IMR-90 (cell line): ENCODE results near the gene PDE11A. TPM values are rescaled to one million over a fixed set of nuclear protein-coding genes. Genes with fewer than 3 reads are reported as not detected.
A peak's percentile ranks its signal among the peaks of the same experiment; 100 is the strongest.

Experiments
- ATAC-seq: fragments of 200-7000 bp; cut with Tn5 transposase; 2 replicates; pipeline ENCODE4 v1.9.1; 2020; ENCODE audit warnings: low read depth, mild to moderate bottlenecking, moderate library complexity
- BruUV-seq: library from RNA; stranded (reverse); fragments of 400-500 nt; replicated peaks from 2 replicates; lab custom pipeline; 2021; lab: Mats Ljungman, UMichigan
- CTCF ChIA-PET: fragments of 300-600 bp; formaldehyde crosslinking; extraction: SDS; loops from one replicate; lab custom pipeline; 2021; ENCODE audit warnings: antibody characterized with exemption; lab: Yijun Ruan, JAX
- POLR2A ChIA-PET: fragments of 300-600 bp; sonication (Branson Sonifier 250); formaldehyde crosslinking; loops from one replicate; lab custom pipeline; 2022; ENCODE audit warnings: antibody characterized with exemption; ENCODE audit not compliant: unreplicated experiment; lab: Charles Lee
- DNase-seq: peaks from one replicate; pipeline ENCODE4 v3.0.0; 2013
- H2AFZ ChIP-seq: replicated peaks from 2 replicates; pipeline ENCODE3; 2013; ENCODE audit warnings: low read length, mild to moderate bottlenecking; ENCODE audit not compliant: poor library complexity
- H2AK5ac ChIP-seq: 2 replicates; pipeline ENCODE4 v1.6.1; 2013; ENCODE audit warnings: low read depth, low read length, inconsistent platforms
- H2AK9ac ChIP-seq: replicated peaks from 2 replicates; pipeline ENCODE3; 2013; ENCODE audit warnings: mild to moderate bottlenecking, low read depth, low read length, moderate library complexity; ENCODE audit not compliant: poor library complexity
- H2BK120ac ChIP-seq: 2 replicates; pipeline ENCODE4 v1.6.1; 2013; ENCODE audit warnings: low read depth, low read length, inconsistent platforms
- H2BK15ac ChIP-seq: 3 replicates; pipeline ENCODE4 v1.6.1; 2013; ENCODE audit warnings: low read depth, low read length, inconsistent platforms
- H2BK20ac ChIP-seq: 2 replicates; pipeline ENCODE4 v1.6.1; 2013; ENCODE audit warnings: low read depth, mild to moderate bottlenecking, inconsistent platforms, low read length, moderate library complexity
- H2BK5ac ChIP-seq: 2 replicates; pipeline ENCODE4 v1.6.1; 2013; ENCODE audit warnings: mild to moderate bottlenecking, low read depth, low read length, inconsistent platforms; ENCODE audit not compliant: poor library complexity, severe bottlenecking
- H3K14ac ChIP-seq: replicated peaks from 2 replicates; pipeline ENCODE4 v1.6.1; 2013; ENCODE audit warnings: low read depth, low read length, inconsistent platforms
- H3K18ac ChIP-seq: 2 replicates; pipeline ENCODE4 v1.6.1; 2013; ENCODE audit warnings: low read depth, low read length, control low read depth
- H3K23ac ChIP-seq: 2 replicates; pipeline ENCODE4 v1.6.1; 2013; ENCODE audit warnings: low read depth, low read length, inconsistent platforms
- H3K27ac ChIP-seq: 2 replicates; pipeline ENCODE4 v1.5.1; 2013; ENCODE audit warnings: mild to moderate bottlenecking, control low read depth, low read length; ENCODE audit not compliant: insufficient read depth
- H3K27me3 ChIP-seq: 2 replicates; pipeline ENCODE4 v1.6.1; 2013; ENCODE audit warnings: low read length; ENCODE audit not compliant: control insufficient read depth, insufficient read depth
- H3K36me3 ChIP-seq: 2 replicates; pipeline ENCODE4 v1.6.1; 2013; ENCODE audit warnings: low read length, mixed read lengths; ENCODE audit not compliant: control insufficient read depth, insufficient read depth
- H3K4ac ChIP-seq: 2 replicates; pipeline ENCODE4 v1.6.1; 2013; ENCODE audit warnings: low read depth, low read length, inconsistent platforms
- H3K4me1 ChIP-seq: 2 replicates; pipeline ENCODE4 v1.6.1; 2013; ENCODE audit warnings: low read length, mixed read lengths; ENCODE audit not compliant: control insufficient read depth, insufficient read depth
- H3K4me2 ChIP-seq: 2 replicates; pipeline ENCODE4 v1.6.1; 2013; ENCODE audit warnings: low read depth, mild to moderate bottlenecking, control low read depth, low read length, moderate library complexity
- H3K4me3 ChIP-seq: 2 replicates; pipeline ENCODE4 v1.5.1; 2013; ENCODE audit warnings: low read depth, mild to moderate bottlenecking, control low read depth, low read length, moderate library complexity; ENCODE audit not compliant: insufficient read depth
- H3K56ac ChIP-seq: 2 replicates; pipeline ENCODE4 v1.6.1; 2013; ENCODE audit warnings: low read length, inconsistent platforms; ENCODE audit not compliant: insufficient read depth; ENCODE audit errors: extremely low read depth
- H3K79me1 ChIP-seq, 2 experiments: 2 replicates each; pipeline ENCODE4 v1.6.1; 2013; ENCODE audit warnings: low read length in 2 of 2, inconsistent platforms in 1 of 2, low read depth in 1 of 2
- H3K9ac ChIP-seq: 2 replicates; pipeline ENCODE4 v1.6.1; 2013; ENCODE audit warnings: low read depth, low read length, control low read depth
- H3K9me1 ChIP-seq: 2 replicates; pipeline ENCODE4 v1.6.1; 2013; ENCODE audit warnings: low read length, inconsistent platforms; ENCODE audit not compliant: insufficient read depth
- H3K9me3 ChIP-seq: 2 replicates; pipeline ENCODE4 v1.6.1; 2013; ENCODE audit warnings: low read length; ENCODE audit not compliant: control insufficient read depth, insufficient read depth
- H4K20me1 ChIP-seq: 2 replicates; pipeline ENCODE4 v1.6.1; 2013; ENCODE audit warnings: low read length, inconsistent platforms; ENCODE audit not compliant: insufficient read depth
- H4K5ac ChIP-seq: 2 replicates; pipeline ENCODE4 v1.6.1; 2013; ENCODE audit warnings: mild to moderate bottlenecking, low read depth, low read length, control low read depth
- H4K8ac ChIP-seq, 2 experiments: 2 replicates each; pipeline ENCODE4 v1.6.1; 2013; ENCODE audit warnings: low read depth in 2 of 2, low read length in 2 of 2, control low read depth in 1 of 2, inconsistent platforms in 1 of 2
- H4K91ac ChIP-seq: 2 replicates; pipeline ENCODE4 v1.6.1; 2013; ENCODE audit warnings: low read depth, low read length, inconsistent platforms; ENCODE audit not compliant: insufficient read depth
- BHLHE40 ChIP-seq: fragments of 150-350 bp; IDR thresholded peaks from 2 replicates; pipeline ENCODE4 v1.6.1; 2016; ENCODE audit warnings: mild to moderate bottlenecking, low read depth, low read length
- CEBPB ChIP-seq: IDR thresholded peaks from 2 replicates; pipeline ENCODE4 v1.6.1; 2012; ENCODE audit warnings: low read depth, low read length, improper control_type of control experiment
- CTCF ChIP-seq: conservative IDR thresholded peaks from 2 replicates; pipeline ENCODE4 v1.5.1; 2012; ENCODE audit warnings: mild to moderate bottlenecking, low read depth, low read length, improper control_type of control experiment
- ELK1 ChIP-seq: fragments of 150-350 bp; IDR thresholded peaks from 2 replicates; pipeline ENCODE4 v1.6.1; 2016; ENCODE audit warnings: low read depth, mild to moderate bottlenecking, low read length, moderate library complexity, borderline replicate concordance
- MAFK ChIP-seq: IDR thresholded peaks from 2 replicates; pipeline ENCODE4 v1.6.1; 2012; ENCODE audit warnings: low read depth, low read length, improper control_type of control experiment
- MAZ ChIP-seq: IDR thresholded peaks from 2 replicates; pipeline ENCODE4 v1.6.1; 2012; ENCODE audit warnings: low read depth, mild to moderate bottlenecking, low read length, improper control_type of control experiment, moderate library complexity, borderline replicate concordance
- NFE2L2 ChIP-seq: fragments of 150-350 bp; IDR thresholded peaks from 2 replicates; pipeline ENCODE4 v1.6.1; 2016; ENCODE audit warnings: low read depth, mild to moderate bottlenecking, low read length
- POLR2A ChIP-seq: IDR thresholded peaks from 2 replicates; pipeline ENCODE4 v1.6.1; 2012; ENCODE audit warnings: mild to moderate bottlenecking, low read depth, low read length
- RAD21 ChIP-seq: IDR thresholded peaks from 2 replicates; pipeline ENCODE4 v1.6.1; 2012; ENCODE audit warnings: low read length, improper control_type of control experiment
- SMC3 ChIP-seq: fragments of 150-350 bp; IDR thresholded peaks from 2 replicates; pipeline ENCODE4 v1.6.1; 2016; ENCODE audit warnings: low read depth, mild to moderate bottlenecking, antibody characterized with exemption, low read length, moderate library complexity
- USF2 ChIP-seq: fragments of 150-350 bp; IDR thresholded peaks from 2 replicates; pipeline ENCODE4 v1.6.1; 2017; ENCODE audit warnings: mild to moderate bottlenecking, antibody characterized with exemption, low read length, low read depth
- WGBS, 2 experiments: methylation state at CpG; one replicate each; pipeline versions ENCODE4 v1.1.5 to v1.1.7; 2013; ENCODE audit warnings: missing lambda C conversion rate in 2 of 2; ENCODE audit not compliant: insufficient read length in 1 of 2; ENCODE audit errors: extremely low coverage in 2 of 2; 5-methylcytosine and 5-hydroxymethylcytosine counted together
- dilution Hi-C: fragments of 300-500 bp; cut with HindIII; formaldehyde crosslinking; loops from one replicate; pipeline ENCODE4 v1.14.3; 2018; ENCODE audit warnings: low sequenced_read_pairs; ENCODE audit not compliant: unreplicated experiment
- in situ Hi-C: fragments of 300-500 bp; cut with MboI; formaldehyde crosslinking; loops from 3 replicates; pipeline ENCODE4 v1.14.3; 2019; ENCODE audit warnings: low sequenced_read_pairs, inconsistent platforms, mixed read lengths
- intact Hi-C: fragments of 100-400 bp; cut with micrococcal nuclease; formaldehyde crosslinking; loops from 2 replicates; pipeline ENCODE4 v1.10.0; 2022
- polyA plus RNA-seq, 3 experiments: library from polyadenylated mRNA; depleted of rRNA; stranded (reverse); fragments of >200 nt; gene quantifications; 2 replicates each; pipeline ENCODE4 v1.2.3, GENCODE V29; 2012; ENCODE audit warnings: low replicate concordance in 1 of 3
- total RNA-seq: library from RNA; depleted of rRNA; stranded (reverse); fragments of >200 nt; gene quantifications from 2 replicates; pipeline ENCODE4 v1.2.3, GENCODE V29; 2012

PDE11A gene
- total and polyA plus RNA-seq, 2 of the 4 experiments (the other 2 are of a cell fraction), result 0.21 to 0.72 TPM

- TF ChIP-seq USF2, result no peak
- peak; percentile 63 for TF ChIP-seq RAD21
These were observed 313.8 kb downstream of the PDE11A start (continued) for GRCh38 chr2:177758591-177759371.

- H3K4me3 ChIP-seq, result no peak overlapping the region
- H2BK20ac ChIP-seq, result no peak overlapping the region
- no peaks in the 10 kb centered on the region for H3K36me3 ChIP-seq
- no peak overlapping the region for H2AK9ac ChIP-seq
- no peak overlapping the region for H4K8ac ChIP-seq
- no peak overlapping the region for H3K14ac ChIP-seq
- dilution Hi-C loops (no loop called here), in situ Hi-C loops (loop anchor here (10.0 kb wide), 1 partner anchor 592 kb away; no protein-coding TSS in a partner anchor), intact Hi-C loops (loop anchor here (5.0 to 10.0 kb wide), 2 partner anchors 609 to 1102 kb away; no protein-coding TSS in a partner anchor)
- no peaks in the 10 kb centered on the region for H3K9me1 ChIP-seq
- no peak overlapping the region for H2AK5ac ChIP-seq
- no peak overlapping the region for H3K4ac ChIP-seq
- no peak overlapping the region for H3K9ac ChIP-seq
- DNase-seq, result no peak
- WGBS, 2 experiments, result no CpG with 5 or more reads among the region's 4 CpGs
- no peak overlapping the region for H3K27ac ChIP-seq
- peaks cover 3% of the 10 kb centered on the region; the same call in 1 of the 2 replicates for H3K27me3 ChIP-seq
- H2BK5ac ChIP-seq, result no peak overlapping the region
- no peaks in the 10 kb centered on the region for H3K9me3 ChIP-seq
- H3K79me1 ChIP-seq, result no peaks in the 10 kb centered on the region
- H3K4me1 ChIP-seq, result peaks cover 4% of the 10 kb centered on the region; the same call in 1 of the 2 replicates
- no peak overlapping the region for H4K91ac ChIP-seq
- BruUV-seq, result no TSS peak
- H4K20me1 ChIP-seq, result no peaks in the 10 kb centered on the region
- H2AFZ ChIP-seq, result no peak overlapping the region
- H2BK120ac ChIP-seq, result no peak overlapping the region
- H3K56ac ChIP-seq, result no peak overlapping the region
- no peak overlapping the region for H3K23ac ChIP-seq
- no peak overlapping the region for H4K5ac ChIP-seq
- no peak overlapping the region; the same call in 1 of the 2 replicates for H3K4me2 ChIP-seq
- ChIA-PET POLR2A (no interaction called here), CTCF (no interaction called here)
- ATAC-seq, result no peak
- H3K18ac ChIP-seq, result no peak overlapping the region
- H2BK15ac ChIP-seq, result no peak overlapping the region
- TF ChIP-seq POLR2A, result no peak
- no peak for TF ChIP-seq MAFK
- no peak for TF ChIP-seq CTCF
- no peak for TF ChIP-seq NFE2L2
- no peak for TF ChIP-seq ELK1
- no peak for TF ChIP-seq MAZ
- no peak for TF ChIP-seq SMC3
- TF ChIP-seq BHLHE40, result no peak
- TF ChIP-seq USF2, result no peak
- TF ChIP-seq CEBPB, result no peak
These were observed 316.2 kb downstream of the PDE11A start for GRCh38 chr2:177756336-177756735.
